Bronchial epithelial cell (primary cell): Measurements from ENCODE around the gene VEGFB. TPM values are rescaled to one million over a fixed set of nuclear protein-coding genes. Genes with fewer than 3 reads are reported as not detected.

Experiments used
- DNase-seq: peaks from one replicate; pipeline ENCODE4 v3.0.0-alpha.2; 2010; ENCODE audit warnings: low read depth
- FAIRE-seq: peaks from 2 replicates; lab custom pipeline; 2011; peaks lifted over from hg19 to GRCh38; lab: Jason Lieb, UNC
- H3K27me3 ChIP-seq: 2 replicates; pipeline ENCODE4 v1.5.1; 2011; ENCODE audit warnings: low read length; ENCODE audit not compliant: control insufficient read depth, insufficient read depth
- H3K36me3 ChIP-seq: 2 replicates; pipeline ENCODE4 v1.5.1; 2011; ENCODE audit warnings: low read length; ENCODE audit not compliant: control insufficient read depth, insufficient read depth
- H3K4me3 ChIP-seq: 2 replicates; pipeline ENCODE4 v1.5.1; 2011; ENCODE audit warnings: mild to moderate bottlenecking, low read depth, low read length, control low read depth
- total RNA-seq: library from RNA; depleted of rRNA; stranded (reverse); fragments of >200 nt; gene quantifications from 2 replicates; pipeline ENCODE4 v1.2.1, GENCODE V29; 2014
- TF ChIP-seq, protein P1 (sequence below): IDR thresholded peaks from 2 replicates; pipeline ENCODE4 v1.5.1; 2011; ENCODE audit warnings: mild to moderate bottlenecking, moderate library complexity, low read length, control low read depth, inconsistent platforms; ENCODE audit not compliant: insufficient read depth, severe bottlenecking

VEGFB gene
- total RNA-seq, 1 donor from 2014 or later = 12.4 TPM

GRCh38 chr11:64237484-64237951, 3.1 kb downstream of the VEGFB start:
- H3K4me3 ChIP-seq = no peak overlapping the region
- H3K36me3 ChIP-seq = peaks cover 1% of the 10 kb centered on the region
- H3K27me3 ChIP-seq = no peaks in the 10 kb centered on the region
- peak; percentile 93 for FAIRE-seq
- DNase-seq = peak; percentile 81
- TF ChIP-seq, protein P1, sequence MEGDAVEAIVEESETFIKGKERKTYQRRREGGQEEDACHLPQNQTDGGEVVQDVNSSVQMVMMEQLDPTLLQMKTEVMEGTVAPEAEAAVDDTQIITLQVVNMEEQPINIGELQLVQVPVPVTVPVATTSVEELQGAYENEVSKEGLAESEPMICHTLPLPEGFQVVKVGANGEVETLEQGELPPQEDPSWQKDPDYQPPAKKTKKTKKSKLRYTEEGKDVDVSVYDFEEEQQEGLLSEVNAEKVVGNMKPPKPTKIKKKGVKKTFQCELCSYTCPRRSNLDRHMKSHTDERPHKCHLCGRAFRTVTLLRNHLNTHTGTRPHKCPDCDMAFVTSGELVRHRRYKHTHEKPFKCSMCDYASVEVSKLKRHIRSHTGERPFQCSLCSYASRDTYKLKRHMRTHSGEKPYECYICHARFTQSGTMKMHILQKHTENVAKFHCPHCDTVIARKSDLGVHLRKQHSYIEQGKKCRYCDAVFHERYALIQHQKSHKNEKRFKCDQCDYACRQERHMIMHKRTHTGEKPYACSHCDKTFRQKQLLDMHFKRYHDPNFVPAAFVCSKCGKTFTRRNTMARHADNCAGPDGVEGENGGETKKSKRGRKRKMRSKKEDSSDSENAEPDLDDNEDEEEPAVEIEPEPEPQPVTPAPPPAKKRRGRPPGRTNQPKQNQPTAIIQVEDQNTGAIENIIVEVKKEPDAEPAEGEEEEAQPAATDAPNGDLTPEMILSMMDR = peak; percentile 22

DNA sequence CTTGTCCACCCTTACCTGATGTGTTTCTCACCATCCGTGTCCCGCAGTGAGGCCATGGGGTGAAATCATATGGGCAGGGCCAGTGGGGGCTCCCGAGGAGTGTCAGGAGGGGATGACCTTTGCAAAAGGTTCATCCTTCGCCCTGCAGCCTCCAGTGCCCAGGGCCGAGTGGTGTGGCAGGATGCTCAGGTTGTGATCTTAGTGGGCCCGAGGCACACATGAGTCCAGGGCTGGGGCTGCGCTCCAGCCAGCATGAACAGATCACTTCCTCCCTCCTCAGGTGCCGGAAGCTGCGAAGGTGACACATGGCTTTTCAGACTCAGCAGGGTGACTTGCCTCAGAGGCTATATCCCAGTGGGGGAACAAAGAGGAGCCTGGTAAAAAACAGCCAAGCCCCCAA, 3.7 kb downstream of the VEGFB start:
- Histone ChIP-seq H3K36me3 (peaks cover 3% of the 10 kb centered on the region), H3K4me3 (no peak overlapping the region), H3K27me3 (no peaks in the 10 kb centered on the region)
- no peak for FAIRE-seq
- TF ChIP-seq, protein P1 = no peak
- DNase-seq = no peak

- FAIRE-seq (no peak), DNase-seq (no peak)
- Histone ChIP-seq H3K36me3 (peaks cover 8% of the 10 kb centered on the region), H3K27me3 (no peaks in the 10 kb centered on the region), H3K4me3 (no peak overlapping the region)
- TF ChIP-seq, protein P1 = no peak
Observed at GRCh38 chr11:64238999-64239398, 4.6 kb downstream of the VEGFB start.

DNA sequence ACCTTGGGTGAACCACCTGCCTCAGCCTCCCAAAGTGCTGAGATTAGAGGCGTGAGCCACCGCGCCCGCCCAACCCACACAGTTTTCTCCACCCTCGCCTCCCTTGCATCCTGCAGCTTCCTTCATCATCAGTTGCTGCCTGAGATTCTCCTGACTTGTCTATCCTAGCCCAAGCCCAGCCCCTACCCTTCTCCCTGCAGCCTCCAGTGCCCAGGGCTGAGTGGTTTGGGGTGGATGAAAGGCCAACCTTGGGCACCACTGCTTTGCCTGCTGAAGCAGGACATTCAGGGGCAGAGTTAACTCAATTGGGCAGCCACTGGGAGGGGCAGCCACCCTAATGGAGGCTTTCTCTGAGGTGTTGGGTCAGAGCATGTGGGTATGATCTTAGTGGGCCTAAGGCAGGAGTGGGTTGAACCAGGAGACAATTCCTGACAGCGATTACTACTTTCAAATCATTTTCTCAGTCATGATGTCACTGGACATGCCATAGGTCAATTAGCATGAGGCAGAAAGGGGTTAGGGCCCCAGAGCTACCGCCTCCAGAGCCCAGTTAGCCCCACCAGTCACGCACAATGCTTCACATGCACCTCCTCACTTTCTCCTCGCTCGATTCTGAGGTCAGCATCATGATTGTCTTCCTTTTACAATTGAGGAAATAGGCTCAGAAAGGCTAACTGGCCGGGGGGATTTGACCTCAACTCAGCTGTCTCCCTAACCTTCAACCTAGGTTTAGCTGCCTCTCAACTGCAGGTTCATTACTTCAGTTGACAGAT, 5.5 kb downstream of the VEGFB start:
- FAIRE-seq = no peak

DNA sequence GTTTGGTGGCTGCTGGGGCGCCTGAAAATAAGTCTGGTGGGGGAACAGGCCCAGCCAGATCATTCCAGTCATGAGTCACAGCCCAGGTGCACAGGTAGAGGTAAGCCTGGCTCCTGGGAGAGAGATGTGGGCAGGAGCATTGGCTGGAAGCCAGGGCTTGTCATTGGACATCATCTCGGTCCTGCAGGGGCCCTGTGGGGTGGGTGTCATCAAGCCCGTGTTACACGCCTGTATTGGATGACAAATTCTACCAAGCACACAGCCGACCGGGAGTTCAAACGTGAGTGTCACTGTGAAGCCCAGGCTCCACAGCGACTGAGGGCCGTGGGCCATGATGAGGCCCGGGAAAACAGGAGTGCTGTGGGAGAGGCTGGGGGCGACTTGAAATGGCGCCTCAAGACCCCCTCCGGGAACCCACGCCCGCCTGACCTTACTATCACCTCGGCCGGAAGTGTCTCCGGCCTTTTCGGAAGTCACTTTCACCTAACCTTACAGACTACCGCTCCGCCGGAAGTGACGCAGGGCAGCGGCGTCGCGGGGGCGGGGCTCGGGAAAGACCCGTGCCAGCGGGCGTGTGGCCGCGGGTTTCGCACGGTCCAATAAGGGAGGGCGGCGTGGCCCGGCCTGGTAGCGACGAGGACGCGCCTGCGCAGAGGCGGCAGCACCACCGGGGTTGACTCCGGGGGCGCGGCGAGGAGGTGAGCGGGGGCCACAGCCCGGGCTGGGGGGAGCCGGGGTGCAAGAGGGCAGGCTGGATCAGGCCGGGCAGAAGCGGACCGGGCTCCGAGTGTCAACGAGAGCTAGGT, 6.3 kb downstream of the VEGFB start, which contains the start of gene FKBP2:
Gene FKBP2 (plus strand): TSS at position 661 of the 806 bp plus-strand sequence. CDS start 1,293 bp downstream, outside the sequence.
- DNase-seq (peak; percentile 97), FAIRE-seq (no peak)
- no peaks in the 10 kb centered on the region for H3K27me3 ChIP-seq
- peaks cover 13% of the 10 kb centered on the region for H3K36me3 ChIP-seq
- peak within 1 kb of the TSS; percentile 90 for H3K4me3 ChIP-seq
- TF ChIP-seq, protein P1 = no peak

More for the DNA sequence above, 5.5 kb downstream of the VEGFB start:
- Histone ChIP-seq H3K27me3 (no peaks in the 10 kb centered on the region), H3K36me3 (peaks cover 11% of the 10 kb centered on the region), H3K4me3 (no peak overlapping the region)
- DNase-seq = no peak
- TF ChIP-seq, protein P1 = no peak
